T-helper 2 cell treated with Interferon-gamma antibody and Interleukin-4, amounts not matched to agents 100 ng/mL and 5 ng/mL, for 36 hours (primary cell): Measurements from ENCODE around the gene RGS7. TPM values are rescaled to one million over a fixed set of nuclear protein-coding genes. Genes with fewer than 3 reads are reported as not detected.
"Not testable (repeated sequence)": the region's sequence is repeated elsewhere in the genome, so short reads cannot be mapped to it uniquely, and the experiment has no call there.

Source experiments
- intact Hi-C: fragments of 100-400 bp; cut with micrococcal nuclease; formaldehyde crosslinking; loops from one replicate; pipeline ENCODE4 v1.15.1; 2023
- total RNA-seq: library from RNA; stranded (reverse); gene quantifications from 2 replicates; pipeline ENCODE4 v1.2.3, GENCODE V29; 2022

Gene RGS7
- total RNA-seq, 1 donor from 2014 or later = not detected

- intact Hi-C loops = no loop called here
Observed at GRCh38 chr1:240928265-240928664, 428.7 kb downstream of the RGS7 start.

DNA sequence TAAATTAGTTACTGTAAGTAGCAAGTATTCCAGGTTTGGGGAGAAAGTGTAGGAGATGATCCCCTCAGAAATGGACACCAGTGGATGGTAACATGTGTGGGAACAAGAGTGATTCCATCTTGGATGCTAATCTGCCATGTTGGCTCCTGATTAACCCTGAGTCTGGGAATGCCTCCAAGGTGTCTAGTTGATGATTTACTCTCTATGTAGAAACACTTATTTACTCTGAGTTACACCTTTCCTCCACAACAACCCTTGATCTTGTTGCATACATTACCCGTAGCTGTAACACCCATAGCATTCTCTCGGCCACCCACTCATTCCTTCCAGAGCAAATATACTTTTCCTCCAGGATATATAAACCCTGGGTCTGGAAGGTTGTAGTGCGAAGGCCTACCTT is 429.2 kb downstream of the RGS7 start:
- intact Hi-C loops = no loop called here

DNA sequence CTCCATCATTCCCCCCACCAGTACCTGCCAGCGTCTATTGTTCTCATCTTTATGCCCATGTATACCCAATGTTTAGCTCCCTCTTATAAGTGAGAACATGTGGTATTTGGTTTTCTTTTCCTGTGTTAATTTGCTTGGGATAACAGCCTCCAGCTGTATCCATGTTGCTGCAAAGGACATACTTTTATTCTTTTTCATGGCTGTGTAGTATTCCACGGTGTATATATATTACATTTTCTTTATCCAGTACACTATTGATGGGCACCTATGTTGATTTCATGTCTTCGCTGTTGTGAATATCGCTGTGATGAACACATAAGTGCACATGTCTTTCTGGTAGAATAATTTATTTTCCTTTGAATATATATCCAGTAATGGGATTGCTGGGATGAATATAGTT is 431.7 kb downstream of the RGS7 start:
- intact Hi-C loops = no loop called here

DNA sequence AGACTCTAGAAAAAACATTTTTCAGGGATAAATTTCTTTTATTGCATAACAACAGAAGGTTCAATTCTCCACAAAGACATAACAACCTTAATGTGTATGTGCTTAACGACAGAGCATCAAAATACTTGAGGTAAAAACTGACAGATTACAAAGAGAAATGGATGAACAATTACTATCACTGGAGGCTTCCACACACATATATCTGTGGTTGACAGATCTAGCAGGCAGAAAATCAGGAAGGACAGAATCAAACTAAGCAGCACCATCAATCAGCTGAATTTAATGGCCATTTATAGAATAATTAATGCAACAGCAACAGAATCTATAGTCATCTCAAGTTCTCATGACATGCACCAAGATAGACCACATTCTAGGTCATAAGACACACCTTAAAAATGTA is 439.0 kb downstream of the RGS7 start:
- intact Hi-C loops = no loop called here

DNA sequence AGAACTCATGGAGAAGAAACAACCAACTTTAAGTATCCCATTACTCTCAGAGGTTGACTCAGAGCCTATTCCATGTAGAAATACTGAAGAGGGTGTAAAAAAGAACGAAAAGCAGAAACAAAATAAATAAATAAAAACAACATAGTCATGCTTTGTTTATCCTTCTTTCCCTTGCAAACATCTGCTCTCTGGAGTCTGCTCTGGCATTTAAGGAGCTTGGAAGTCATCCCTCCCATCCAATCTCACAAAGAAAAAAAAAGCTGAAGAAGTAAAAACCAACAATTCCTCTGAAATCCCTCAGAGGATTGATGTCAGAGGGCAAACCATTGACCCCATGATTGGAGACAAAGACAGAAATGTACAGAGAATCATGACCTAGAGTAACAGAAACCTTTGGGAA is 442.5 kb downstream of the RGS7 start:
- intact Hi-C loops = no loop called here

DNA sequence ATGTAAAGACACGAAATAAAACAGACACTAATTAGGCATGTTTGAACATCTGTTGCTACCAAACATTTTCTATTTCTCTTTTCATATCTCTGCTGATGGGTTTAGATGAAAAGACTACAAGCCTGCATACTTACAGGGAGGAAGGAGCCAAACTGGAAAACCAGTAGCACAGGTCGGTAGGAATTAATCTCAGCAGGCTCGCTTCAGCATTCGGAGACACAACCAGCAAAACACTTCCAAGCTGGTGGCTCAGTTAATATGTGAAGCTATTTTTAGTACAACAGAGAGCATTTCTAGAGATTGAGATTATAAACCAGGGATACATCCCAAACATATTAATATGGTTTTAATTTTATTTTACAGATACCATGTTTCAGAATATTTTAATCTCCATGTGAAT is 444.2 kb downstream of the RGS7 start:
- intact Hi-C loops = no loop called here

GRCh38 chr1:240909701-240910457 is 447.1 kb downstream of the RGS7 start:
- intact Hi-C loops = no loop called here

GRCh38 chr1:240906477-240906876 is 450.5 kb downstream of the RGS7 start:
- intact Hi-C loops = no loop called here

DNA sequence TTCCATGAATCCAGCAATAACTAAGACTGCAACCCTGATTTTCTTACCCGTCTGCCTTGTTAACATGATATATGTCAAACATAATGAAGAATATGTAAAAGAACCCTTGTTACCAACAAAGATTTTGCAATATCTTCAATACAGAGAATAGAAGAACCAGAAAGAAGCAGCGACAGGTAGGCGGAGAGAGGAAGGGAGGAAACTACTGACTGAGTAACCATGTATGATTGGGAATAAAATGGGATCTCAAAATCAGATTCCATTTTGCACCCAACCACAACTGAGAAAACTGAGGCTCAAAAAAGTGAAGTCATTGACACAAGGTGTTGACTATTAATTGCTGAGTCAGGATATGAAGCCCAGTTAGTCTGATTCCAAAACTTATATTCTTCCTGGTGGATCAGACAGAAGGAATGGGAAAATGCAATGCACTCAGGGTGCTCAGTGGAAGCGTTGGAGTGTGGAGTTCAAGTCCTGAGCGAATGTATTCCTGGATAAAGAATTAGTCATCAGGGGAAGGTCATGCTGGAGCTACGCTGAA is 451.7 kb downstream of the RGS7 start:
- intact Hi-C loops = no loop called here

GRCh38 chr1:240895424-240895823 is 461.6 kb downstream of the RGS7 start:
- intact Hi-C loops = not testable (repeated sequence)

- intact Hi-C loops = no loop called here
Observed at GRCh38 chr1:240888787-240889048, 468.3 kb downstream of the RGS7 start.

- intact Hi-C loops = no loop called here
Observed at GRCh38 chr1:240888039-240888786, 468.8 kb downstream of the RGS7 start.

DNA sequence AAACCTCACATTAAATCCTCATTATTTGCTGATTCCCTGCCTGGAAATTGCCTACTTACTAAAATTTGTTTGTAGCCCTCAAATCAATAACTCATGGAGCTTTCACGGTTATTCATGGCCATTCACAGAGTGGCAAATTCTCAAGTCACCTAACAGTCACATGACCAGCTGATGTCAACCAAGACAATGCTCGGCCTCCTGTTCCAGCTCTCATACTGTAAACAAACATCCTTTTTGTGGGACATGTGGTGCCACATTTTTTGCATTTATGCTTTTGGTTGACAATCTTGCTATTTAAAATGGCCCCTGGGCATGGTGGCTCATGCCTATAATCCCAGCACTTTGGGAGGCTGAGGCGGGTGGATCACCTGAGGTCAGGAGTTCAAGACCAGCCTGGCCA is 473.5 kb downstream of the RGS7 start:
- intact Hi-C loops = no loop called here

GRCh38 chr1:240882656-240883308 is 474.2 kb downstream of the RGS7 start:
- intact Hi-C loops = not testable (repeated sequence)

GRCh38 chr1:240878631-240879030 is 478.4 kb downstream of the RGS7 start:
- intact Hi-C loops = no loop called here

DNA sequence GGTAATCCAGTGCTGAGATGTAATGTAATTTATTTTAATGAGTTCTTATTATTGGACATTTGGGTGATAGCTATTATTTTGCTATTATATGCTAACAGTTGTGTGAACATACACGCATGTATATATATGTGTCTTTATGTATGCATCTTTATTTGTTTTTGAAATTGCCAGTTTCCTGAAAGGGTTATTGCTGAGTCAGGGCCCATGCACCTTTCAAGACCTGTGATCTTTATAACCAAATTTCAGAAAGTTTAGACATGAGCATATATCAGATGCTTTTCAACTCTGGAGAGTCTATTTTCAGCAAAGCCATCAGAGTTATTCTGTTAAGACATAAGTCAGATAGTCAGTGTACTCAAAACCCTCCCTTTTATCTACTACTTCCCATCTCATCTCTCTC is 479.4 kb downstream of the RGS7 start:
- intact Hi-C loops = no loop called here

GRCh38 chr1:240876071-240876470 is 480.9 kb downstream of the RGS7 start:
- intact Hi-C loops = no loop called here

DNA sequence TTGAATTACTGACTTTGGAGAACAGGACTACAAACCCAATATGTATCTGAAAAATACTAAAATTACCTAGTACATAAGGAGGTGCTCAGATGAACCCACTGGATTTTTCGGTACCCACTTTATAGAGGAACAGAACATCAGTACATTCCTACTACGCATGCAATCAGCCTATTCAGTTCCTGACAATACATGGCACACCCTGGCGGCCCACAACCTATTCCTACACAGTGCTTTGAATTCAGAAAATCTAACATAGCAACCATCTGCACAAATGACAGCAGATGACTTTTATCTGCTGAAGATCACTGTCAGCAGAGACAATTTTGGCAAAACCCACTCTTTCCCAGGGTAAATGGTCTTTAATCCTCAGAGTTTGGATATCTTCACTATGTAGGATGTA is 487.9 kb downstream of the RGS7 start:
- intact Hi-C loops = no loop called here

DNA sequence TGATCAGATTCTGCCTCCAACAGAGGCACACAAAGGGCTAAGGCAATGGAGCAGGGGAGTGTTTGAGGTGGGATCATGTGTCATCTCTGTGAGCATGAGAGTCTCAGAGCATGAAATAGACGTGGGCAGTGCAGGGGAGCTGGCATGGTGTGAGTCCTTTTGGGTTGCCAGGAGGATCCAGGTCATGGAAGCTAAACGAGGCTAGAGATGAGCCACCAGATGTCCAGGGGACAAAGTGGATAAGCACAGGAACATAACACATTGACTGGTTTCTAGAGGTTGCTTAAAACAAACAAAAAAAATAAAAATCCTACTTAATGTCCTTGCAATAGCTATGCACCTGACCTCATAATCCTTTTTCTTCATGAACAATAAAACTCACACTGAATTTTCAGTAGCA is 490.3 kb downstream of the RGS7 start:
- intact Hi-C loops = no loop called here

DNA sequence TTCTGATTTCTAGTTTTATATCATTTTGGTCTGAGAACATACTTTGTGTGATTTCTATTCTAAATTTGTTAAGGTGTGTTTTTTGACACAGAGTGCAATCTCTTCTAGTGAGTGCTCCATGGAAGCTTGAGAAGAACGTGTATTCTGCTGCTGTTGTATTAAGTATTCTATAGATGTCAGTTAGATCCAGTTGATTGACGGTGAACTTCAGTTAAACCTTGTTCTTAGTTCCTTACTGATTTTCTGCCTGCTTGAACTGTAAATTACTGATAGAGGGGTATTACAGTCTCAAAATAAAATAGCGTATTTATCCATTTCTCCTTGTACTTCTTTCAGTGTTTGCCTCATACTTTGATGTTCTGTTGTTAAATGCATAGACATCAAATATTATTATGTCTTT is 497.0 kb downstream of the RGS7 start:
- intact Hi-C loops = no loop called here

DNA sequence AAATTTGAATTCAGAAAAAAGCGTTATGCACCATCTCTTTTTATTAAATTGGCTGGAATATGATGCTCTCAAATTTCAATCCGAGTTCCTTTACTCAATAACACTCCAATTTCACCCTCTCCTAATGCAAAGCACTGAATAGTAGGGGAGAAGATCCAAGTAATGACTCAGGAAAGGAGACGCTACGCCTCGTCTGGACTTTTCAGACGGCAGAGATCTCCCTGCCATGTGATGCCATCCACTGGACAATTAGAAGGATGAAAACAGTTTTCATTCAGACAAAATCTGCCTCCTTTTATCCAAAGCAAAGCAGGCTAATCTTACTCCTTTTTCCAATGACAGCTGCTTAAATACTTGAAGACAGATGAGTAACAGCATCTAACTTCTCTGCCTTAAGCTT is 502.6 kb downstream of the RGS7 start:
- intact Hi-C loops = no loop called here

- intact Hi-C loops = no loop called here
Observed at GRCh38 chr1:240847325-240847724, 509.7 kb downstream of the RGS7 start.
